ENCODE results near the gene ASIC3. TPM values are rescaled to one million over a fixed set of nuclear protein-coding genes. Genes with fewer than 3 reads are reported as not detected.

Gene ASIC3
- total RNA-seq, 1 experiment from 2014 or later, result 1.1 TPM

GRCh38 chr7:151035026-151035717, 13.2 kb upstream of the ASIC3 start:
- Histone ChIP-seq H3K4me1 (peaks cover 12% of the 10 kb centered on the region), H3K27me3 (replicated peaks; ENCODE audit: control insufficient read depth, insufficient read depth, low read length) (no peaks in the 10 kb centered on the region), H3K36me3 (ENCODE audit: control insufficient read depth, insufficient read depth, low read length) (no peaks in the 10 kb centered on the region), H3K4me3 (ENCODE audit: low read depth, low read length) (no peak overlapping the region), H3K9me3 (no peaks in the 10 kb centered on the region)
- CTCF ChIA-PET, result no interaction called here
- H3K27ac Mint-ChIP-seq (ENCODE audit: unreplicated experiment), result peak overlapping the region; percentile 42
- H3K36me3 Mint-ChIP-seq (ENCODE audit: insufficient read depth, unreplicated experiment), result peaks cover 6% of the 10 kb centered on the region
- no peak for TF ChIP-seq CTCF (IDR thresholded peaks at IDR 0.05; ENCODE audit: insufficient read depth in 1 of 2, low read depth in 1 of 2, low read length in 1 of 2, severe bottlenecking in 1 of 2, unreplicated experiment in 1 of 2)
- DNase-seq, result no peak
- H3K4me3 Mint-ChIP-seq (ENCODE audit: unreplicated experiment), result no peak overlapping the region
- no peaks in the 10 kb centered on the region for H3K9me3 Mint-ChIP-seq (ENCODE audit: unreplicated experiment)
- H3K4me1 Mint-ChIP-seq (ENCODE audit: low read depth, unreplicated experiment), result peaks cover 5% of the 10 kb centered on the region
- POLR2A ChIA-PET, result no interaction called here
- no peaks in the 10 kb centered on the region for H3K27me3 Mint-ChIP-seq (ENCODE audit: insufficient read depth, unreplicated experiment)
- intact Hi-C loops (cut with micrococcal nuclease; ENCODE audit: unreplicated experiment), result no loop called here
- no TSS peak for BruUV-seq (replicated peaks)

GRCh38 chr7:151035902-151036301, 12.4 kb upstream of the ASIC3 start:
- Mint-ChIP-seq H3K36me3 (ENCODE audit: insufficient read depth, unreplicated experiment) (peaks cover 6% of the 10 kb centered on the region), H3K9me3 (ENCODE audit: unreplicated experiment) (no peaks in the 10 kb centered on the region), H3K4me3 (ENCODE audit: unreplicated experiment) (no peak overlapping the region), H3K27ac (ENCODE audit: unreplicated experiment) (peak overlapping the region; percentile 42), H3K27me3 (ENCODE audit: insufficient read depth, unreplicated experiment) (no peaks in the 10 kb centered on the region), H3K4me1 (ENCODE audit: low read depth, unreplicated experiment) (peaks cover 5% of the 10 kb centered on the region)
- H3K4me3 ChIP-seq (ENCODE audit: low read depth, low read length), result no peak overlapping the region
- BruUV-seq (replicated peaks), result no TSS peak
- ChIA-PET CTCF (no interaction called here), POLR2A (no interaction called here)
- H3K27me3 ChIP-seq (replicated peaks; ENCODE audit: control insufficient read depth, insufficient read depth, low read length), result no peaks in the 10 kb centered on the region
- intact Hi-C loops (cut with micrococcal nuclease; ENCODE audit: unreplicated experiment), result no loop called here
- peaks cover 12% of the 10 kb centered on the region for H3K4me1 ChIP-seq
- H3K36me3 ChIP-seq (ENCODE audit: control insufficient read depth, insufficient read depth, low read length), result no peaks in the 10 kb centered on the region
- no peaks in the 10 kb centered on the region for H3K9me3 ChIP-seq
- DNase-seq, result no peak
- TF ChIP-seq CTCF (IDR thresholded peaks at IDR 0.05; ENCODE audit: insufficient read depth in 1 of 2, low read depth in 1 of 2, low read length in 1 of 2, severe bottlenecking in 1 of 2, unreplicated experiment in 1 of 2), result no peak

- TF ChIP-seq CTCF (IDR thresholded peaks at IDR 0.05; ENCODE audit: insufficient read depth in 1 of 2, low read depth in 1 of 2, low read length in 1 of 2, severe bottlenecking in 1 of 2, unreplicated experiment in 1 of 2), result no peak
- Mint-ChIP-seq H3K27ac (ENCODE audit: unreplicated experiment) (peak overlapping the region; percentile 33), H3K4me3 (ENCODE audit: unreplicated experiment) (no peak overlapping the region), H3K27me3 (ENCODE audit: insufficient read depth, unreplicated experiment) (no peaks in the 10 kb centered on the region), H3K9me3 (ENCODE audit: unreplicated experiment) (no peaks in the 10 kb centered on the region), H3K4me1 (ENCODE audit: low read depth, unreplicated experiment) (peaks cover 5% of the 10 kb centered on the region), H3K36me3 (ENCODE audit: insufficient read depth, unreplicated experiment) (peaks cover 6% of the 10 kb centered on the region)
- BruUV-seq (replicated peaks), result no TSS peak
- Histone ChIP-seq H3K4me1 (peaks cover 12% of the 10 kb centered on the region), H3K4me3 (ENCODE audit: low read depth, low read length) (no peak overlapping the region), H3K27me3 (replicated peaks; ENCODE audit: control insufficient read depth, insufficient read depth, low read length) (no peaks in the 10 kb centered on the region; the same call in 1 of the 2 replicates), H3K36me3 (ENCODE audit: control insufficient read depth, insufficient read depth, low read length) (no peaks in the 10 kb centered on the region), H3K9me3 (no peaks in the 10 kb centered on the region)
- POLR2A ChIA-PET, result no interaction called here
- CTCF ChIA-PET, result no interaction called here
- intact Hi-C loops (cut with micrococcal nuclease; ENCODE audit: unreplicated experiment), result no loop called here
- peak; percentile 43 to 71 for DNase-seq
Measured at GRCh38 chr7:151038951-151039849, 9.1 kb upstream of the ASIC3 start.

Measured in Caco-2 (cell line).